DND-41 (cell line): ENCODE measurements around the gene ADCY1.
"Not testable (repeated sequence)": the region's sequence is repeated elsewhere in the genome, so short reads cannot be mapped to it uniquely, and the experiment has no call there.

Experiments used
- EZH2 ChIP-seq: IDR thresholded peaks from 3 replicates; pipeline ENCODE4 v1.6.1; 2012; ENCODE audit warnings: borderline replicate concordance, low read depth, mild to moderate bottlenecking, moderate library complexity, low read length, inconsistent platforms; ENCODE audit not compliant: severe bottlenecking
- TF ChIP-seq, protein P1 (sequence below): IDR thresholded peaks from 2 replicates; pipeline ENCODE4 v1.5.1; 2012; ENCODE audit warnings: borderline replicate concordance, low read length, moderate library complexity, mild to moderate bottlenecking; ENCODE audit not compliant: poor library complexity, severe bottlenecking; ENCODE audit errors: extremely low read depth

DNA sequence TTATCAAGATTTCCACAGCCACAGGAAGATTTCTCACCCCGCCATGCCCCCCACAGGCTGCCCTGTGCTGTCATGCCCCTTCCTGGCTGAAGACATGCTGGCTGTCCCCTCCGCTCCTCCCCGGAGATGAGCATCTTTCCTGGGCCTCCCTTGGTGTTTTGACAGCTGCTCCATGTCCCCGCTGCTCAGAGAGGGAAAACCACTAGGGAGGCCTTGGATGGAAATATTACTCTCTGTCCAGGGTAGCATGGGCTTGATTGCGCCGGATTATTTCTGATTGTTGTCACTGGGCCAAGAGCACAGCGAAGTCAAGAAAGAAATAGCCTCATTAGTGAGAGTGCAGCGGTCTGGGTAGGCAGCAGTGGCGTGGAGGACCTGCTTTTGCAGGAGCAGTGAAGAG is 164.8 kb downstream of the ADCY1 start:
- TF ChIP-seq, protein P1, sequence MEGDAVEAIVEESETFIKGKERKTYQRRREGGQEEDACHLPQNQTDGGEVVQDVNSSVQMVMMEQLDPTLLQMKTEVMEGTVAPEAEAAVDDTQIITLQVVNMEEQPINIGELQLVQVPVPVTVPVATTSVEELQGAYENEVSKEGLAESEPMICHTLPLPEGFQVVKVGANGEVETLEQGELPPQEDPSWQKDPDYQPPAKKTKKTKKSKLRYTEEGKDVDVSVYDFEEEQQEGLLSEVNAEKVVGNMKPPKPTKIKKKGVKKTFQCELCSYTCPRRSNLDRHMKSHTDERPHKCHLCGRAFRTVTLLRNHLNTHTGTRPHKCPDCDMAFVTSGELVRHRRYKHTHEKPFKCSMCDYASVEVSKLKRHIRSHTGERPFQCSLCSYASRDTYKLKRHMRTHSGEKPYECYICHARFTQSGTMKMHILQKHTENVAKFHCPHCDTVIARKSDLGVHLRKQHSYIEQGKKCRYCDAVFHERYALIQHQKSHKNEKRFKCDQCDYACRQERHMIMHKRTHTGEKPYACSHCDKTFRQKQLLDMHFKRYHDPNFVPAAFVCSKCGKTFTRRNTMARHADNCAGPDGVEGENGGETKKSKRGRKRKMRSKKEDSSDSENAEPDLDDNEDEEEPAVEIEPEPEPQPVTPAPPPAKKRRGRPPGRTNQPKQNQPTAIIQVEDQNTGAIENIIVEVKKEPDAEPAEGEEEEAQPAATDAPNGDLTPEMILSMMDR: not testable (repeated sequence)
- not testable (repeated sequence) for TF ChIP-seq EZH2
